NOMO-1 treated with DMSO at 0.1 percent for 48 hours (cell line): ENCODE results near the gene DOCK3.
"Not testable (repeated sequence)": the region's sequence is repeated elsewhere in the genome, so short reads cannot be mapped to it uniquely, and the experiment has no call there.

Experiments used
- DNase-seq: peaks from one replicate; lab custom pipeline; 2025; ENCODE audit not compliant: unreplicated experiment; lab: John Stamatoyannopoulos, UW

DOCK3 gene

GRCh38 chr3:50790894-50791293 is 116.2 kb downstream of the DOCK3 start:
- DNase-seq = not testable (repeated sequence)

DNA sequence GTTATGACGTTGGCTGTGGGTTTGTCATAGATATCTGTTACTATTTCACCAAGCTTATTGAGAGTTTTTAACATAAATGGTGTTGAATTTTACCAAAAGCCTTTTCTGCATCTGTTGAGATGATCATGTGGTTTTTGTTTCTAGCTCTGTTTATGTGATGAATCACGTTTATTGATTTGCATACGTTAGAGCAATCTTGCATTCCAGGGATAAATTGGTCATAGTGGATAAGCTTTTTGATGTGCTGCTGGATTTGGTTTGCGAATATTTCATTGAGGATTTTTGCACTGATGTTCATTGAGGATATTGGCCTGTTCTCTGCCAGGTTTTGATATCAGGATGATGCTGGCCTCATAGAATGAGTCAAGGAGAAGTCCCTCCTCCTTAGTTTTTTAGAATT is 117.8 kb downstream of the DOCK3 start:
- DNase-seq = no peak

- not testable (repeated sequence) for DNase-seq
Measured at GRCh38 chr3:50803805-50804204, 129.1 kb downstream of the DOCK3 start.

DNA sequence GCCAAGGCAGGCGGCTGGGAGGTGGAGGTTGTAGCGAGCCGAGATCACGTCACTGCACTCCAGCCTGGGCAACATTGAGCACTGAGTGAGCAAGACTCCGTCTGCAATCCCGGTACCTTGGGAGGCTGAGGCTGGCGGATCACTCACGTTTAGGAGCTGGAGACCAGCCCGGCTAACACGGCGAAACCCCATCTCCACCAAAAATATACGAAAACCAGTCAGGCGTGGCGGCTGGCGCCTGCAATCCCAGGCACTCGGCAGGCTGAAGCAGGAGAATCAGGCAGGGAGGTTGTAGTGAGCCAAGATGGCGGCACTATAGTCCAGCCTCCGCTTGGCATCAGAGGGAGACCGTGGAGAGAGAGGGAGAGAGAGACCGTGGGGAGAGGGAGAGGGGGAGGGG is 129.6 kb downstream of the DOCK3 start:
- not testable (repeated sequence) for DNase-seq

DNA sequence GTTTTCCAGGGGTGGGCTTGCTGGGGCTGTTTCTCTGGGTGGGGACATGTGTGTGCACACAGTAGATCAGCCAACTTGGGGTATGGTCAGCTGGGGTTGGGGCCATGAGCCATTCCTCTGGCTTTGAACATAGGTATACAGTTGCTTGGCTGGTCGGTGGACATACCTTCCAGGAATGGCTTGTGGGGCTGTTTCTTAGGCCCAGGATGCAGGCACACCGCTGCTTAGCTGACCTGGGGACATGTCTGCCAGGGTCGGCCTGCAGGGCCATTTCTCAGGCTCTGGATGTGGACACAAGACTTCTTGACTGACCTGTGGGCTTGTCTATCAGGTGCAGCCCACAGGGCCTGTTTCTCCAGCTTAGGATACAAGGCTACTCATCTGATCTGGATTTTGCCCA is 130.6 kb downstream of the DOCK3 start:
- no peak for DNase-seq

GRCh38 chr3:50806031-50806430 is 131.3 kb downstream of the DOCK3 start:
- DNase-seq = no peak

DNA sequence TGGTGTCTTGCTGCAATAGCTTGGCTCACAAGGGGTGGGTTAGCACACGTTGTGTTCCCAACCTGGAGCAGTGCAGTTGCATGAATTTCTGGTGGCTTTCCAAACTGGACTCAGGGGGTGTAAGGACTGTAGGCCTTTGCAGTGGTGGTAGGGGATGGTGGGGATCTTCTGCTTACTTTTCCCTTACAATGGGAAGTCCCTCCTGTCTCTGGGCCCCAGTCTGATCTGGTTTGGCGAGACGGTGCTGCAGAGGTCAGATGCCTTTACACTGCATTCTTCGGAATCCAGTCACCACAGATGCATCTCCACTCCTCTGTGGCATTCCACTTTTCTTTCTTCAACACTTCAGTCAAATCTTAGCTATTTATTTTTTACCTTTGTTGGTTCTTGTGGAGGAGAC is 132.1 kb downstream of the DOCK3 start:
- no peak for DNase-seq

DNA sequence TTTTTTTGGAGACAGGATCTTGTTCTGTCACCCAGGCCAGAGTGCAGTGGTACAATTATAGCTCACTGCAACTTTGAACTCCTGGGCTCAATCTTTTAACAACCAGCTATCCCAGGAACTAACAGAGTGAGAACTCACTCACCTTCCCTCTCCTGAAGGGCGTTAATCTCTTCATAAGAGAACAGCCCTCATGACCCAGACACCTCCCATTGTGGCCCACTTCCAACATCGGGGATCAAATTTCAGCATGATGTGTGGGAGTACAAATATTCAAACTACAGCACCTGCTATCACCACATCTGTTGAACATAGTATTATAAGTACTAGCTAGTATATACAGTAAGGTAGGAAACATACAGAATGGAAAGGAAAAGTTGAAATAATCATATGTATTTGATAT is 132.5 kb downstream of the DOCK3 start:
- DNase-seq = no peak

- DNase-seq = no peak
Measured at GRCh38 chr3:50811893-50812292, 137.2 kb downstream of the DOCK3 start.

GRCh38 chr3:50815844-50816243 is 141.1 kb downstream of the DOCK3 start:
- no peak for DNase-seq

- DNase-seq = no peak
Measured at GRCh38 chr3:50816894-50817293, 142.2 kb downstream of the DOCK3 start.

DNA sequence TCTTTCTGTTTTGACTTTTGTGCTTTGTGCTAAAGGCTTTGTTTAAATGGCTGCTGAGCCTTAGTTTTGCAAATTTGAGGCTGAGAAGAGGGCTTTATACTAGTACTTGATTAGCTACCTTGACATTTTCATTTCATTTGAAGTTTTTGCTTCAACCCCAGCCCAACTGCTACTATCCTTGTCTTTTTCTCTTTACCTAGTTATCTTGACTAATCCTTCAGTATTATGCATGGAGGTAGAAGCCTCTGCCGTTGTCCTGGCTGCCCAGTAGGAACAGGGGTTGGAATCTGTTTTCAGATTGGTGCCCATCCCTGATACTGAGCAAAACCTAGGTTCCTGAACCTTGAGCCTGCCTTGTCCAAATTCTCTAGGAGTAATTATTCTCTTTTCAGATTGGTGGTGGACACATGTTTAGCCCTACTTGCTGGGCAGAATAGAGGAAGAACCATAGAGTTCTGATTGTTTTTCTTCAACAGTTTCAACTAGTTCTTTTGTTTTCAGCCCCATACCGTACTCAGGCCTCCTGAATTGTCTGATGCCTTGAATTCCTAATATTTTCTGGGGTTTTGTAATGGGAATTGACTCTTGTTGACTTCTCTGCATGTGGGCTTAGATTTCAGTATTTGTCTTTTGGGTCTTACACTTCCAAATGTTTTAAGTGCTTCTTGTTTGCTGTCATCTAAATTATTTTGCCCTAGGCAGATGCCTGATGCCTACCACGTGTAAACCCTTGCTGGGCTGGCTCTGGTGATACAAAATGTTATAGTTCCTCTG is 143.2 kb downstream of the DOCK3 start:
- no peak for DNase-seq

- no peak for DNase-seq
Measured at GRCh38 chr3:50819882-50820281, 145.2 kb downstream of the DOCK3 start.

DNA sequence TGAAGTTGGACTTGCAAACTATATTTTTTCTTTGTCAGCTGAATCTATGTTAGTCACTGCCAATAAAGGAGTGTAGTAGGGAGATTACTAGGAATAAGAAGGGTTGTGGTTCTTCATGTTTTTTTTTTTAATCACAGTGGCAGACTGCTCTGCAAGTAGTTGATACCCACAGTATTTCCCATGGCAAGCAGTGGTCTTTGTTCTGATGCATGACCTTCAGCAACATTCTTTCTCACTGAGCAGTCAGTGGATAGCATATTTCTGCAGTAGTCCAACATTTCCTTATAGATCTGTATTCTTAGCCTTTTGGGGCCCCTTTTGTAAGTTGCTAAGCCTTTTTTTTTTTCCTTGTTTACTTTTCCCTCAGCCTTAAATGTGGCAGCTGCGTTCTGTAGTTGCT is 151.1 kb downstream of the DOCK3 start:
- DNase-seq = no peak

GRCh38 chr3:50830451-50830850 is 155.7 kb downstream of the DOCK3 start:
- no peak for DNase-seq

DNA sequence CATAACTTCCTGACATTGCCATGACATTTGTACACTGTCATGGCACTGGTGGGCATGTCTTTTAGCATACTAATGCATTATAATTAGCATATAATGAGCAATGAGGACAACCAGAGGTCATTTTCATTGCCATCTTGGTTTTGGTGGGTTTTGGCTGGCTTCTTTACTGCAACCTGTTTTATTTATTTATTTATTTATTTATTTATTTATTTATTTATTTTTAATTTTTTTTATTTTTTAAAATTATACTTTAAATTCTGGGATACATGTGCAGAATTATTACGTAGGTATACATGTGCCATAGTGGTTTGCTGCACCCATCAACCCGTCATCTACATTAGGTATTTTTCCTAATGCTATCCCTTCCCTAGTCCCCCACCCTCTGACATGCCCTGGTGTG is 156.3 kb downstream of the DOCK3 start:
- DNase-seq = not testable (repeated sequence)

DNA sequence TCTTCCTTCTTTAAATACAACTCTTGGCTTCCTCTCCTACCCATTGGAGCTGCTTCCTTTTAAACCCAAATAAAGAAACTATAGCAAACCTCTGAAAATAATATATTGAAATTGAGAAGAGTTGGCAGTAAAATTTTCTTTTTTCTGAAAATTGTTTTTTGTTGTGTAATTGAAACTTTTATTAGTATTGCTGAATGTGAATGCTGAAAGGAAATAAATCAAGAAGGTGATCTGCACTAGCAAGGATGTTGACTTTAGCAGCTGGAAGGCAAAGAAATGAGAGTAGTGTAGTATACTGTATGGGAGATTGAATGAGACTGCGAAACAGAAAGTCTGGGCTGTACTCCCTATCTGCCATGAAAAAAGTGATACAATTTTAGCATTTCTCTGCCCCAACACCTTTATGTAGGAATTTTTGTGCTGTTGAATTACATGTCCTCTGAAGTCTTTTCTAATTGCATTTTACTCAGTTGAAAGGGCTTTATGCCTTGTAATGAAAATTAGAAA is 166.3 kb downstream of the DOCK3 start:
- no peak for DNase-seq

DNA sequence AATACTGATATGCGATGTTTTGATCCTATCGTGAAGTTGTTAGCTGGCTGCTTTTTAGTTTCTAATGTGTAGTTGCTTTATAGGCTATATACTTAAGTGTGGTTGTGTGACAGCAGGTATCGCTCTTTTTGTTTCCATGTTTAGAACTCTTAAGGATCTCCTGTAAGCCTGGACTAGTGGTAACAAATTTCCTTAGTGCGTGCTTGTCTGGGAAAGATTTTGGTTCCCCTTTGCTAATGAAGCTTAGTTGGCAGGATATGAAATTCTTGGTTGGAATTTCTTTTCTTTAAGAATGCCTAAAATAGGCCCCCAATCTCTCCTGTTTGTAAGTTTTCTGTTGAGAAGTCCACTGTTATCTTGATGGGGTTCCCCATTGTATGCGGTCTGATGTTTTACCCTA is 173.6 kb downstream of the DOCK3 start:
- DNase-seq = no peak

GRCh38 chr3:50850639-50851511 is 176.1 kb downstream of the DOCK3 start:
- no peak for DNase-seq

DNA sequence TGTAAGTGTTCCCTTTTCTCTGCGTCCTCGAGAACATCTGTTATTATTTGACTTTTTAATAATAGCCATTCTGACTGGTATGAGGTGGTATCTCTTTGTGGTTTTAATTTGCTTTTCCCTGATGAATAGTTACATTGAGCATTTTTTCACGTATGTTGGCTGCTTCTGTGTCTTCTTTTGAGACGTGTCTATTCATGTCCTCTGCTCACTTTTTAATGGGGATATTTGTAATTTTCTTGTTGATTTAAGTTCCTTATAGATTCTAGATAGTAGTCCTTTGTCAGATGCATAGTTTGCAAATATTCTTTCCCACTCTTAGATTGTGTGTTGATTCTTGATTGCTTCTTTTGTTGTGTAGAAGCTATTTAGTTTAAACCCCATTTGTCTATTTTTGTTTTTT is 179.2 kb downstream of the DOCK3 start:
- no peak for DNase-seq

DNA sequence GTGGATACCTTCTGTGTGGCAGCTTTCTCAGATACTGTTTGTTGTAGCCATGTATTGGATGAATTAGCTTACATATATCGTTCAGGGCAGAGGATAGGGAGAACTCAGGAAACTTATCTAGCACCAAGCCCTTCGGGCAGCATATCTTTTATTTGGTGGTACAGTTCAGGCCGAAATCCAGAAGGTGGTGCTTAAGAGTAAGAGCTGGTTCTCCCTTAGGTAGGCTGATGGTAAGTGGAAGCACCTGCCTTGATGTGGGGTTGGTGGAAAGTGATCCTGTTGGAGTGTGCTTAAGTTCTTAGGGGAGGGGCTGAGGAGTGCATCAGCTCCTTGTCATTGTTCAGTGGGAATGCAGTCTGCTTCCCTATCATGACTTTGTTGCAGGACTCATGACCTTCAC is 187.5 kb downstream of the DOCK3 start:
- no peak for DNase-seq
